T-helper 22 cell (primary cell): Measurements from ENCODE around the gene ADCY2.

ENCODE experiments used
- DNase-seq: peaks from one replicate; pipeline ENCODE4 v3.0.0-alpha.2; 2020; ENCODE audit warnings: low read depth

ADCY2 gene

DNA sequence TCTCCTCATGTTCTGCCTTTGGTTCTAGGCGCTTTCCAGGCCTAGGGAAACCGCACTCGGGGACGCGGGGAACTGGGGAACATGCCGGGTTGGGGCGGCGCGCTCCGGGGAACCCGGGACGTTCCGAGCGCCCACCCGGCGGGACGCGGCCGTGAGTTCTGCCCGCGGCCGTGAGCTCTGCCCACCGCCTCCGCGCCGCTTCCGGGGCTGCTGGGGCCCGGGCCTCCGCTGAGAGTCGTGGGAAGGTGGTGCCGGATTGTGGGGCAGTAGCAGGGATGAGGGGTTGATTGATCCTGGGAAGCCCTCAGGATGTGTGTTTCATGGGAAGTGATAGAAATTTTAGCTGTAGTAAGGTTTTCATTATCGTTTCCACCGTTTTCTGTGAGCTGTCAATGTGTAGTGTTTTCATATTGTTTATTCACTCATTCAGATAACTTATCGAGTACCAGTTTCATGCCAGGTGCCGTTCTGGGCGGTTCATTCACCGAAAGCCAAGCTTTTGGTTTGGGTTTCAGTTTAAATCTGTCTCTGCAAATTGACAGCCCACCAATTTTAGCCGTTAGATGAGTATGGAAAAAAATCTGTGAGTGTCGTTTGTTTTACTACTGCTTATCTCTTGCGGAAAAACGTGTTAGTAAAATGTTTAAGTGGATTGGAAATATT, 473.7 kb downstream of the ADCY2 start:
- peak; percentile 8 for DNase-seq

DNA sequence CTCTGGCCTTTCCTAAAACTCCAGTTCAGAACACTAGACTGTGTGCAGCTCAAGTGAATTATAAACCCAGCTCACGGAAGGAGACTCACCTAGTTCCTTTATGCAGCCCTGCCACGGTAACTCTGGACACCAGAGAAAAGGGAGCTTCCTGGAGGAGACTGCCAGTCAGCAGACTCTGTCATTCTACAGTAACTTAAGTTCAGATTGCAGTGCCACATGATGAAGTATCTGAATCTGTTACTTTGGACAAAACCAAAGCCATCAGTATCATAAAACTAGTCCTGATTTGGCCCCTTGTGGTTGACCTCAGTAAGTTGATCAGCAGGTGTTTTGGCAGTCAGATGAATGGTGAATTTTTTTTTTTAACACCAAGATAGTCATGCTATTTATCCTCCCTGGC, 475.7 kb downstream of the ADCY2 start:
- DNase-seq, result no peak

DNA sequence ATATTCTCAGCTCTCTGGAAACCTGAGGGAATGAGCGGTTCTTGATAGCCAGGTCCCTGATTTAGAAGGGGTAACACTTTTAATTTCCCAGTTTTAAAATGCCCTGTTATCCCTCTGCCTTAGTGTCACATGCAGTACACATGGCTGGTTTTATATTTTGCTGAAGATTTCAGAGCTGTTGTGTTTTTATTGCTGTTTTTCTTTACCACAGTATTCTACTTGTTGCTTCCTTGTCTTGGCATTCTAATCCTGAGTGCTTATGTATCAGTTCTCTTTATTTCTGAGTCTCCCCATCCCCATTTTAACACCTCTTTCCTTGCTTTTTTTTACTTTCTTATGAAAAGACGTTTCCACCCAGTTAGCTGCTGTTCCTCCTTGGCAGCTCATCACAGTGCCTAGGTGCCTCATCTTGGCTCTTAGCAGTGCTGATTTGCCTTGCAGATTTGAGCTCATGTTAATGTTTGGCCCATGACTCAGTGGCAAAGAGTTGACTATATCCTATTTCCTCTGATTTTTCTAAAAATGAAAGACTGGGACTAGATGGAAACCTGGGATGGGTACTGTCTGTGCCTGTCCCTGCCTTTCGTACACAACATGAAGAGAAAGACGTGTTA, 476.7 kb downstream of the ADCY2 start:
- DNase-seq, result no peak

DNA sequence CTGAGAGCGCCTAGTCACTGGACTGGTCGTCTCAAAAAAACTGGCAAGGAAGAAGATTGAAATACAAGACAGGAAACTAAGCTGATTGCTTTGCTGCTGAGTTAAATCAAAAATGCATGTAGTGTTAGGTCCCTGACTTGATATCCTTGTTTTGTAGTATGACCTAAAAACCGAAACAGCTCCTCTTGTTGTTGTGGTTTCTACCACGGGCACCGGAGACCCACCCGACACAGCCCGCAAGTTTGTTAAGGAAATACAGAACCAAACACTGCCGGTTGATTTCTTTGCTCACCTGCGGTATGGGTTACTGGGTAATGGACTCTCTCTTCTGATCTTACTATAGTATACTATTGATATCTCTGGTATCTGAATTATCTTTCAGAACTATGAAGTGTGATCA, 477.3 kb downstream of the ADCY2 start:
- DNase-seq, result peak; percentile 17

DNA sequence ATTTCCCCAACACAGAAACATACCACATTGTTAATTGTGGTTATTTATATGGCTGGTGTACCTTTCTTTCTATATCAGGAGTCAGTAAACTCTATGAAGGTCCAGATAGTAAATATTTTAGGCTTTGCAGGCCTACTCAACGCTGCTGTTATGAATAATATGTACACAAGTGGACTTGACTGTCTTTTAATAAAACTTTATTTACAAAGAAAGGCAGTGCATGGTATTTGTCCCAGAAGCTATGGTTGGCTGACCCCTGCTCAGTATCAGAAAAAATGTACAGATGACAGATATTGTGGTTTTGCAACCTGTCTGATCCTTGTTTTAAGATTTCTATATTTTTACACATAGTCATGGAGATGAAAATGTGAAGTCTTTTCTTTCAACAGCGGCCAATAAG, 478.7 kb downstream of the ADCY2 start:
- DNase-seq, result no peak

DNA sequence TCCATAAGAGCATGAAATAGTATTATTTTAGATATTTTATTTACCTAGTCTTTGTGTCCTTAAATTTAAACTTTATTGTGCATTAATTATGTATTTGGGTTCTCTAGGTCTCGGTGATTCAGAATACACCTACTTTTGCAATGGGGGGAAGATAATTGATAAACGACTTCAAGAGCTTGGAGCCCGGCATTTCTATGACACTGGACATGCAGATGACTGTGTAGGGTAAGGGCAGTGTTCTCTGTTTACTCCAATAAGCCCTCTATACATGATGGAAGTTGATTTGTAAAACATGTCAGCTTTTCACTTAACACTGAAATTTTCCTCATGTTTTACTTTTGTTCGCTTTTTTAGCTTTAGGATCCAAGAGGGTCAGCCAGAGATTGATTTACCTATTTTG, 479.2 kb downstream of the ADCY2 start:
- DNase-seq, result no peak

DNA sequence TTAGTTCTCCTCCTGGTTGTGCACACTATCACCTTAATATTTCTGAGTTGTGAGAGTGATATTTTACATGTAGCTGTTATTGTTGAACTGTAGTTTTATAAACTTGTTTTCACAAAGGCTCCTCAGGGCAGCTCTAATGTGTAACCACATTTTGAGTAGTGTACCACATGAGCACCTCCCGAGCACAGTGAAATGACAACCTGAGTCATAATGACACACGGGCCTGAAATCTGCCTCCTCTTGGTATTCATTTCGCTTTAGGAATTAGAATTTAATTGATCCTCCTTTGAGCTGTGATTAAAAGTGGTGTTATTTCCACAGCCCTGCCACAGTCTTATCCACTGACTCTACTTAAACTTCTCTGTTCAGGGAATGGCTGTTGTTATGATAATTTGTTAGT, 480.9 kb downstream of the ADCY2 start:
- no peak for DNase-seq

DNA sequence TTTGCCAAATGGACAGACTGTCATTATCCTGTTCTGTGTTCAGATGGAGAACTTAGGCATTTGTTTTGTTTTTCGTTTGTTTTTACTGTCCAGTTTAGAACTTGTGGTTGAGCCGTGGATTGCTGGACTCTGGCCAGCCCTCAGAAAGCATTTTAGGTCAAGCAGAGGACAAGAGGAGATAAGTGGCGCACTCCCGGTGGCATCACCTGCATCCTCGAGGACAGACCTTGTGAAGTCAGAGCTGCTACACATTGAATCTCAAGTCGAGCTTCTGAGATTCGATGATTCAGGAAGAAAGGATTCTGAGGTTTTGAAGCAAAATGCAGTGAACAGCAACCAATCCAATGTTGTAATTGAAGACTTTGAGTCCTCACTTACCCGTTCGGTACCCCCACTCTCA, 481.9 kb downstream of the ADCY2 start:
- DNase-seq, result no peak

DNA sequence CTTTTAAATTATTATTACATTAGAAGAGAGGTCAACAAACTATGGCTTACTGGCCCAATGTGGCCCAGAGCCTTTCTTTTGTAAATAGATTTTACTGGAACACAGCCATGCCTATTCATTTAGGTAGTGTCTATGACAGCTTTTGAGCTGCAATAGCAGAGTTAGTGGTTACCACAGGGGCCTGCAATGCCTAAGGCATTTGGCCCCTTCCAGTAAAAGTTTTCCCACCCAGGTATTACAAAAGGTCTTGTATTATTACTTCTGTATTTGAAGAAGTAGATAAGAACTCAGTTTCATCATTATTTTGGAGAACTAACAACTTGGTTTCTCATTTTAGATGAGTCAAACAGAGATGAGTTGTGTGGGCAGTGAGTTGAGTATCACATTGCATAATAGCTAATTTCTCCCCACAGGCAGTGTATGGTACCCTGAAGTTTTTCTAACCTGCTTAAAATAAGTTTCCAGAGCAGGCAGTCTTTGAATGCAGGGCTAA, 482.5 kb downstream of the ADCY2 start:
- no peak for DNase-seq
